ENCODE results near the gene ATF6B. TPM values are rescaled to one million over a fixed set of nuclear protein-coding genes. Genes with fewer than 3 reads are reported as not detected.

The ATF6B gene
- total RNA-seq, 1 donor from 2014 or later = 42.5 TPM

DNA sequence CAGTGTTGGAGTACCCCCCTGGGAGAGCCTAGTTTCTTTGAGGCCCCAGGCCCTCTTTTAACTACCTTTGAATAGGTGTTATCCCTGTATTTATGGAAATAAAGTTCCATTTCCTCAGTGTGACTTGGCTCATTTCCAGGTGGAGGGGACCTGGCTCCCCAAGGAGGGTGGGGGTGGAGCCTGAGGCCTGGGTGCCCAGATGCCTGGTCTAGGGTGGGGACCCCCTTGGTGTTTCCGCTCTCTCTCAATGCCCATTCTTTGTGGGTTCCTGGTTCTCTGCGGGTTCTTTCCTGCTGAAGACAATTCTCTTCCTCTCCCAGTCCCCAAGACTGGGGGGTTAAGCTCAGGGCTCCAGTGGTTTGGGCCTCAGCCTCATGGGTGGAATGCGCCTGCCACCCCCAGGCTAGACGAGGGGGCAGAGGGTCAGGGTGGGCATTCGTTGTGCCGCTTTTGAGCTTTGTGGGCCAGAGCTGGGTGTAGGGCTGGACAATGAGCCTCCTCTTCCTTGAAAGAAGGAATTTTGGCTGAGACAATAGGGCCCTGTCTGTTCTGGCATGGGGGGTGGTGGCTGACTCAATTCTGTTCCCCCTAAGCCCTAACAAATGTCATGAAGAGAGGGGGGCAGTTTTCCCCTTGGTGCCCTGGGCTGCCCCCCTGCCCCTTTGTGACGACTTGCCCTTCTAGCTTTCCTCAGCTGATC lies 35.7 kb upstream of the ATF6B start:
- Histone ChIP-seq H3K36me3 (ENCODE audit: control insufficient read depth, insufficient read depth, low read length) (peaks cover 1% of the 10 kb centered on the region), H3K4me3 (ENCODE audit: low read depth, low read length) (no peak overlapping the region), H3K27me3 (ENCODE audit: control insufficient read depth, insufficient read depth, low read length) (no peaks in the 10 kb centered on the region)
- TF ChIP-seq, protein P1, sequence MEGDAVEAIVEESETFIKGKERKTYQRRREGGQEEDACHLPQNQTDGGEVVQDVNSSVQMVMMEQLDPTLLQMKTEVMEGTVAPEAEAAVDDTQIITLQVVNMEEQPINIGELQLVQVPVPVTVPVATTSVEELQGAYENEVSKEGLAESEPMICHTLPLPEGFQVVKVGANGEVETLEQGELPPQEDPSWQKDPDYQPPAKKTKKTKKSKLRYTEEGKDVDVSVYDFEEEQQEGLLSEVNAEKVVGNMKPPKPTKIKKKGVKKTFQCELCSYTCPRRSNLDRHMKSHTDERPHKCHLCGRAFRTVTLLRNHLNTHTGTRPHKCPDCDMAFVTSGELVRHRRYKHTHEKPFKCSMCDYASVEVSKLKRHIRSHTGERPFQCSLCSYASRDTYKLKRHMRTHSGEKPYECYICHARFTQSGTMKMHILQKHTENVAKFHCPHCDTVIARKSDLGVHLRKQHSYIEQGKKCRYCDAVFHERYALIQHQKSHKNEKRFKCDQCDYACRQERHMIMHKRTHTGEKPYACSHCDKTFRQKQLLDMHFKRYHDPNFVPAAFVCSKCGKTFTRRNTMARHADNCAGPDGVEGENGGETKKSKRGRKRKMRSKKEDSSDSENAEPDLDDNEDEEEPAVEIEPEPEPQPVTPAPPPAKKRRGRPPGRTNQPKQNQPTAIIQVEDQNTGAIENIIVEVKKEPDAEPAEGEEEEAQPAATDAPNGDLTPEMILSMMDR (IDR thresholded peaks at IDR 0.05; ENCODE audit: insufficient read depth, low read length, poor library complexity, severe bottlenecking) = no peak
- DNase-seq (ENCODE audit: low read depth) = no peak

DNA sequence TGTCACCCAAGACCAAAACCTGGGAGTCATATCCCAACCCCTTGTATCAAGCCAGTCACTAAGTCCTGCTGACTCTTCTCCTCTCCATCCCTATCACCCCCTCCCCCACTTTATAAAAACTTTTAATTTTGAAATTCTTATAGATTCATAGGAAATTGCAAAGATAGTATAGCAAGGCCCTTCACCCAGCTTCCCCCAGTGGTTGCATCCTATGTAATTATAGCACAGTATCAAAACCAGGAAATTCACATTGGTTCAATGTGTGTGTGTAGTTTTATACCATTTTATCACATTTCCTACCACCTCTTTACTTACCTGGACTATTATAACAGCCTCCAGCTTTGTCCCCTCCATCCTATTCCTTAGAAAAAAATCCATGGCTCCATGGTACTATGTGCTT lies 30.0 kb upstream of the ATF6B start:
- Histone ChIP-seq H3K27me3 (ENCODE audit: control insufficient read depth, insufficient read depth, low read length) (no peaks in the 10 kb centered on the region), H3K4me3 (ENCODE audit: low read depth, low read length) (no peak overlapping the region), H3K36me3 (ENCODE audit: control insufficient read depth, insufficient read depth, low read length) (no peaks in the 10 kb centered on the region)
- TF ChIP-seq, protein P1 (IDR thresholded peaks at IDR 0.05; ENCODE audit: insufficient read depth, low read length, poor library complexity, severe bottlenecking) = no peak
- no peak for DNase-seq (ENCODE audit: low read depth)

GRCh38 chr6:32156891-32157290 lies 28.8 kb upstream of the ATF6B start:
- DNase-seq (ENCODE audit: low read depth) = no peak
- TF ChIP-seq, protein P1 (IDR thresholded peaks at IDR 0.05; ENCODE audit: insufficient read depth, low read length, poor library complexity, severe bottlenecking) = no peak
- Histone ChIP-seq H3K4me3 (ENCODE audit: low read depth, low read length) (no peak overlapping the region), H3K27me3 (ENCODE audit: control insufficient read depth, insufficient read depth, low read length) (no peaks in the 10 kb centered on the region), H3K36me3 (ENCODE audit: control insufficient read depth, insufficient read depth, low read length) (no peaks in the 10 kb centered on the region)

GRCh38 chr6:32154514-32155161 lies 26.6 kb upstream of the ATF6B start:
- no peak for DNase-seq (ENCODE audit: low read depth)
- H3K36me3 ChIP-seq (ENCODE audit: control insufficient read depth, insufficient read depth, low read length) = no peaks in the 10 kb centered on the region
- H3K4me3 ChIP-seq (ENCODE audit: low read depth, low read length) = peak overlapping the region; percentile 61
- TF ChIP-seq, protein P1 (IDR thresholded peaks at IDR 0.05; ENCODE audit: insufficient read depth, low read length, poor library complexity, severe bottlenecking) = peak; percentile 68
- peaks cover 17% of the 10 kb centered on the region for H3K27me3 ChIP-seq (ENCODE audit: control insufficient read depth, insufficient read depth, low read length)

- TF ChIP-seq, protein P1 (IDR thresholded peaks at IDR 0.05; ENCODE audit: insufficient read depth, low read length, poor library complexity, severe bottlenecking) = peak; percentile 33
Measured at GRCh38 chr6:32153564-32154513, 25.8 kb upstream of the ATF6B start, which contains the start of gene PPT2. Gene PPT2 (plus strand): TSS chr6:32154141. CDS start chr6:32154595, 454 bp downstream.

More at GRCh38 chr6:32153564-32154513, 25.8 kb upstream of the ATF6B start, which contains the start of gene PPT2:
- Histone ChIP-seq H3K27me3 (ENCODE audit: control insufficient read depth, insufficient read depth, low read length) (peaks cover 25% of the 10 kb centered on the region), H3K36me3 (ENCODE audit: control insufficient read depth, insufficient read depth, low read length) (no peaks in the 10 kb centered on the region), H3K4me3 (ENCODE audit: low read depth, low read length) (peak within 1 kb of the TSS; percentile 61)
- no peak for DNase-seq (ENCODE audit: low read depth)

All from kidney epithelial cell (primary cell).